Tongue (tissue), 3 donors: ENCODE measurements around the gene RHOT1. TPM values are rescaled to one million over a fixed set of nuclear protein-coding genes. Genes with fewer than 3 reads are reported as not detected.

Source experiments
- DNase-seq: peaks from one replicate; pipeline ENCODE4 v3.0.0-alpha.2; 2015
- small RNA-seq: library from RNA; depleted of rRNA; stranded (forward); fragments of <200 nt; gene quantifications from one replicate; pipeline ENCODE3, GENCODE V24; 2014; ENCODE audit warnings: low replicate concordance
- total RNA-seq: library from RNA; depleted of rRNA; stranded (reverse); fragments of >200 nt; gene quantifications from one replicate; pipeline ENCODE4 v1.2.3, GENCODE V29; 2014

Gene RHOT1
- total RNA-seq, 1 donor from 2014 or later: 65.8 TPM

DNA sequence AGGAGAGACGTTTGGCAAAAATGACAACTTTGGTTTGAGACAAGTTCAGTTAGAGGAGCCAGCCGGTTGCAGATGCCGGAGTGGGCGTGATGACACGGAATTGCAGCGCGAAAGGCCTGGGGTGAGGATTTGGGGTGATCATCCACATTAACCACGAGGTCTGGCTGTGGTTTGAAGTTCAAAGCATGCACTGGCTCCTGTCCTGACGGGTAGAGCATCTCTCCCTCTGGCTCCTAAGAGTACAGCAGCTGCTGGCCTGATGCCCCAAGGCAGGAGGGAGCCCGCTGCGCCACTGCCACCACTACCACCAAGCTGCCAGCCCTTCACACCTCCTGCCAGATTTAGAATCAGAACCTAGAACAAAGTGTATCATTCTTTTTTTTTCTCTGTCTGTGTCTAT, 127.1 kb downstream of the RHOT1 start:
- no peak for DNase-seq

DNA sequence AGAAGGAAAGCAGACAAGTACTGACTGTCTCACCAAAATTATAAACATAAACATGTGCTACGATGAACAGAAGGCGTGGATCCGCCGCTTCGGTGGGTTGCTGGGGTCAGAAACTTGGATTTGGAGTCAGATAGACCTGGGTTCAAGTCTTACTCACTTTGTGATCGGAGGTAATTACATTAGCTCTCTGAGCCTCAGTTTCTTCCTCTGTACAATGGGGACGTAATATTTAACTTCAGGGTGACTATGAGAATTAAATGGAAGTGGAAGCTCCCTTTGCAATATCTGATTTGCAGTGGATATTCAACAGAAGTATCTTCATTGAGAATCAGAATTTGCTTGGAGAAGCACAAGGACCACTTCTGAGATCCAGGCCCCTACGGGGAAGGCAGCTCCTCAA, 129.5 kb downstream of the RHOT1 start:
- DNase-seq: no peak

DNA sequence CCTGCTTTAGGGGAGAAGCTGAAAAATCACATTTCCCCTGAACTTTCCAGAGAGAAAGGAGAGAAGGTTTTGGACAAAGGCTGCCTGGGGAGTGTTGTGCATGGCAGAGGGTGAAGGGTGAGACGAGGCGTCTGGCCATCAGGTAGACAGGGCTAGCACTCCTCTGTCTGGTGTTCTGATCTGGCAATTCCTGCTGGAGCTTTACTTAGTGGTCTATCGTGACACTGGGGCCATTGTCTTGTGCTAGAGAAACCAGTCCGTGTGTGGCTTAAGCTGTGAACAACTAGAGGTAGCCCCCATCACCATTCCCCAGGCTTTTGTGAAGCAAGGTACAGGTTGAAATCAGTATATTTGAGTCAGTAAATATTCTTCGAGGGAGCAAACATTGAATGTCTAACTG, 131.8 kb downstream of the RHOT1 start:
- no peak for DNase-seq

DNA sequence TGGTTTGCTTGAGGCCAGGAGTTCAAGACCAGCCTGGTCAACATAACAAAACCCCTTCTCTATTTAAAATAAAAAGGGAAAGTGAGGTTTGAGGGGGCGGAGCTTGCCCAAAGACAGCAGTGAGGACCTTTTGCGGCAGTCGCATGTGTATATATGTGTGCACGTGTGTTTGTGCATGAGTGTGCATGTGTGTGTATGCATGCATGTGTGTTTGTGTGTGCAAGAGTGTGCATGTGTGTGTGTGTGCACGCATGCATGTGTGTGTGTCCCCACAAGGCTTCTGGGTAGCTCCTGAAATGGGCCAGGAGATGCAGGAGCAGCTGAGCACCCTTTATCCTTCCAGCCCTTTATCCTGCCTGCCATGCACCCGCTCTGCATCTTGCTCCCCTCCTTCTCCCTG, 132.3 kb downstream of the RHOT1 start:
- no peak for DNase-seq

Small RNAs within 50 kb of the gene (small RNA-seq; reads per million reads assigned to genes)
- gene UBL5P2: not detected

Other genes starting within 250 kb of the RHOT1 start
- 39.1 TPM for gene UTP6, start 240.8 kb upstream of the RHOT1 start, total RNA-seq
- gene SUZ12, start 205.5 kb upstream of the RHOT1 start, total RNA-seq: 35.3 TPM
- gene LRRC37B, start 135.1 kb upstream of the RHOT1 start, total RNA-seq: 10.1 TPM
- gene RHBDL3, start 123.3 kb downstream of the RHOT1 start, total RNA-seq: 1.6 TPM
- gene C17orf75, start 199.7 kb downstream of the RHOT1 start, total RNA-seq: 23.8 TPM
- 144 TPM for gene ZNF207, start 207.7 kb downstream of the RHOT1 start, total RNA-seq